ENCODE measurements around the gene CDK2.

- TF ChIP-seq CTCF (IDR thresholded peaks at IDR 0.05), result no peak
- no peak for TF ChIP-seq POLR2AphosphoS5 (IDR thresholded peaks at IDR 0.05)
Measured at GRCh38 chr12:55931317-55931779, 35.3 kb upstream of the CDK2 start.
